Gastroesophageal sphincter (tissue), 4 donors: ENCODE measurements around the gene PTPRZ1. TPM values are rescaled to one million over a fixed set of nuclear protein-coding genes. Genes with fewer than 3 reads are reported as not detected.

Experiments used
- ATAC-seq: fragments of 150-250 bp; one replicate; pipeline ENCODE4 v1.9.1; 2016; ENCODE audit warnings: mild to moderate bottlenecking, moderate library complexity
- H3K27ac ChIP-seq, 4 donors: fragments of 200-600 bp; sonication (generic) in 3 of 4; 1 replicate in 3 of 4; 2 replicates in 1 of 4; pipeline ENCODE4 v1.5.1; 2016 to 2019
- H3K27me3 ChIP-seq: fragments of 200-600 bp; sonication (generic); one replicate; pipeline ENCODE4 v1.5.1; 2019
- H3K36me3 ChIP-seq, 2 donors: fragments of 200-600 bp; sonication (generic); one replicate each; pipeline ENCODE4 v1.5.1; 2019; ENCODE audit warnings: control low read depth in 1 of 2
- H3K4me1 ChIP-seq, 3 donors: fragments of 200-600 bp; sonication (generic); 1 replicate in 2 of 3; 2 replicates in 1 of 3; pipeline ENCODE4 v1.5.1; 2016 to 2019; ENCODE audit warnings: control low read depth in 2 of 3
- H3K4me3 ChIP-seq, 2 donors: fragments of 200-600 bp; sonication (generic); one replicate each; pipeline ENCODE4 v1.5.1; 2019; ENCODE audit warnings: mild to moderate bottlenecking in 1 of 2, moderate library complexity in 1 of 2
- H3K9me3 ChIP-seq, 3 donors: fragments of 200-600 bp; sonication (generic); one replicate each; pipeline ENCODE4 v1.5.1; 2017 to 2019; ENCODE audit warnings: control low read depth in 2 of 3
- EP300 ChIP-seq: sonication (generic); formaldehyde crosslinking; IDR thresholded peaks from one replicate; pipeline ENCODE4 v1.6.1; 2017; ENCODE audit warnings: antibody characterized with exemption, mild to moderate bottlenecking
- POLR2A ChIP-seq, 2 donors: fragments of 450-650 bp; IDR thresholded peaks; one replicate each; pipeline ENCODE4 v1.6.1; 2017; ENCODE audit warnings: antibody characterized with exemption in 2 of 2, mild to moderate bottlenecking in 2 of 2, moderate library complexity in 1 of 2
- POLR2AphosphoS5 ChIP-seq: sonication (generic); formaldehyde crosslinking; IDR thresholded peaks from one replicate; pipeline ENCODE4 v1.6.1; 2017; ENCODE audit warnings: antibody characterized with exemption
- WGBS, 2 donors: methylation state at CpG; one replicate each; pipeline ENCODE4 v1.1.5; 2018; ENCODE audit warnings: low coverage in 1 of 2; 5-methylcytosine and 5-hydroxymethylcytosine counted together
- total RNA-seq, 4 donors: library from RNA; depleted of rRNA; stranded (reverse); fragments of >200 nt; gene quantifications; one replicate each; pipeline ENCODE4 v1.1.0, GENCODE V29; 2016
- TF ChIP-seq, protein P1 (sequence below), 4 experiments: fragments of 200-600 bp in 2 of 4; fragments of 450-650 bp in 2 of 4; sonication (generic) in 1 of 4; IDR thresholded peaks; one replicate each; pipeline ENCODE4 v1.5.1; 2017 to 2019; ENCODE audit warnings: antibody characterized with exemption in 4 of 4, mild to moderate bottlenecking in 2 of 4, moderate library complexity in 2 of 4

The PTPRZ1 gene
- total RNA-seq, 4 donors from 2014 or later, result 2.6 to 8.4 (median 5.7) TPM

DNA sequence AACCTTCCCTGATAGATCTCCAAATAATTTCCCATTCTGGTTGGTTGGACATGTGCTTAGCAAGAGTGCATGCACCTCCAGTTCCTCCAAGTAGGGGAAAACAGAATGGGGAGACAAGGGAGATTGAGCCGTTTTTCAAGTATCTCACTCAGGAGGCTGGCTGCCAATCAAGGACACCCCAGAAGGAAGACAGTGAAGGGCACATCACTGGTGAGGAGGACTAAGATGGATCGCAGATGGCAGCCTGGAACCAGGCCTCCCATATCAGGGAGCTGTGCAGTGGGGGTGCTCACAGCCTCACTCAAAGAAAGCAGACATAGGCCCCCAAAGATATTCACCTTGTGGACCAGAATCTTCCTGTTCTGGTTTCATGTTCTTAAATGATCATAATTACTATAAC lies 31.2 kb downstream of the PTPRZ1 start:
- Histone ChIP-seq H3K27ac (no peak overlapping the region), H3K4me1 (no peaks in the 10 kb centered on the region), H3K4me3 (no peak overlapping the region), H3K9me3 (no peaks in the 10 kb centered on the region), H3K36me3 (no peaks in the 10 kb centered on the region), H3K27me3 (no peaks in the 10 kb centered on the region)
- ATAC-seq, result no peak
- 73 to 80% methylated on average over 1 to 2 of the region's 2 CpGs for WGBS, 2 donors
- TF ChIP-seq POLR2A (IDR thresholded peaks at IDR 0.05) (no peak), EP300 (no peak), POLR2AphosphoS5 (no peak)
- TF ChIP-seq, protein P1, sequence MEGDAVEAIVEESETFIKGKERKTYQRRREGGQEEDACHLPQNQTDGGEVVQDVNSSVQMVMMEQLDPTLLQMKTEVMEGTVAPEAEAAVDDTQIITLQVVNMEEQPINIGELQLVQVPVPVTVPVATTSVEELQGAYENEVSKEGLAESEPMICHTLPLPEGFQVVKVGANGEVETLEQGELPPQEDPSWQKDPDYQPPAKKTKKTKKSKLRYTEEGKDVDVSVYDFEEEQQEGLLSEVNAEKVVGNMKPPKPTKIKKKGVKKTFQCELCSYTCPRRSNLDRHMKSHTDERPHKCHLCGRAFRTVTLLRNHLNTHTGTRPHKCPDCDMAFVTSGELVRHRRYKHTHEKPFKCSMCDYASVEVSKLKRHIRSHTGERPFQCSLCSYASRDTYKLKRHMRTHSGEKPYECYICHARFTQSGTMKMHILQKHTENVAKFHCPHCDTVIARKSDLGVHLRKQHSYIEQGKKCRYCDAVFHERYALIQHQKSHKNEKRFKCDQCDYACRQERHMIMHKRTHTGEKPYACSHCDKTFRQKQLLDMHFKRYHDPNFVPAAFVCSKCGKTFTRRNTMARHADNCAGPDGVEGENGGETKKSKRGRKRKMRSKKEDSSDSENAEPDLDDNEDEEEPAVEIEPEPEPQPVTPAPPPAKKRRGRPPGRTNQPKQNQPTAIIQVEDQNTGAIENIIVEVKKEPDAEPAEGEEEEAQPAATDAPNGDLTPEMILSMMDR (IDR thresholded peaks at IDR 0.05), result no peak

DNA sequence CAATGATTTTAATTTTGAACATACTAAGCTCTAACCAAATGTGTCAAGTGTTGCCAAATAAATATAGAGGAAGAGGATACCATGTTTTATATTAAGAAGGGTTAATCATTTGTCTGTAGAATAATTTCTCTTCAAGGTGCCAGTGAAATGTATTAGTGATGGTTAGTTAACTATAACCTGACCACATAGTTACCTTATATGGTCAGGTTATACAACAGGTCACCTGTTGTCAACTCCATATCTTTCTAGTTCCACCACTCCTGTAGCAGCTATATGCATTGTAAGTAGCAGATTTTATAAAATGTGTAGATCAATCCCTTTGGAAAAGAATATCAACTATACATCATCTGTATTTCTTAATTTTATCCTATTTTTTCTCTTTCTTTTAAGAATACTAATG lies 35.1 kb downstream of the PTPRZ1 start:
- TF ChIP-seq POLR2AphosphoS5 (no peak), POLR2A (IDR thresholded peaks at IDR 0.05) (no peak), EP300 (no peak)
- TF ChIP-seq, protein P1 (IDR thresholded peaks at IDR 0.05), result no peak
- Histone ChIP-seq H3K4me1 (no peaks in the 10 kb centered on the region), H3K27ac (no peak overlapping the region), H3K27me3 (no peaks in the 10 kb centered on the region), H3K9me3 (no peaks in the 10 kb centered on the region), H3K4me3 (no peak overlapping the region), H3K36me3 (no peaks in the 10 kb centered on the region)
- ATAC-seq, result no peak

DNA sequence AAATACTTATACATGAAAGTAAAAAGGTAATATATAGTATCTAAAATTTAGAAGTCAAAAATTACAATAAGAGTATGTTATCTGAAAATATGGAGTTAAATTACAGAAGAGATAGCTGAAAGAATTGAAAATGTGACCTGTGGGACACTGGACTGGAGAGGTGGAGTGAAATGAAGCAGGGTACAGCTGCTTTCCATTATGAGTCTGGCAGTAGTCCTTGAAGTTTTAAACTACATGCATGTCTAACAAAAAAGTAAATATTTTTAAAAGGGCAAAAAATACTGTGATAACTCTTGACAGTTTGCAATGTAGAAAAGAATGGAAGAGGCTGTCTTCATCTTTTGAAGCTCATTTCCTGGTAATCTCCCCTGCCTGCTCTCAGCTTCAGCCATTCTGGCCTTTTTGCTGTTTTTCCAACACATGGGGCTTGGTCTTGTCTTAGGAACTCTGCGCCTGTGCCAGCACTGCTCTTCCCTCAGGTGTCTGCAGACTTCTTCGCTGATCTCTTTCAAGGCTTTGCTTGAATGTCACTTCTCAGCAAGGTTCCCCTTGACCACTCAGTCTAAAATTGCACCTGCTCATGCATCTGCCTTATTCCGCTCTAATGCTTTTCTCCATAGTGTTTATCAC lies 36.9 kb downstream of the PTPRZ1 start:
- 42 to 53% methylated on average over 2 to 3 of the region's 3 CpGs for WGBS, 2 donors
- ATAC-seq, result no peak
- Histone ChIP-seq H3K4me1 (no peaks in the 10 kb centered on the region), H3K27me3 (no peaks in the 10 kb centered on the region), H3K36me3 (no peaks in the 10 kb centered on the region), H3K4me3 (no peak overlapping the region), H3K9me3 (no peaks in the 10 kb centered on the region), H3K27ac (no peak overlapping the region)
- TF ChIP-seq, protein P1 (IDR thresholded peaks at IDR 0.05), result no peak
- TF ChIP-seq EP300 (no peak), POLR2A (IDR thresholded peaks at IDR 0.05) (no peak), POLR2AphosphoS5 (no peak)

DNA sequence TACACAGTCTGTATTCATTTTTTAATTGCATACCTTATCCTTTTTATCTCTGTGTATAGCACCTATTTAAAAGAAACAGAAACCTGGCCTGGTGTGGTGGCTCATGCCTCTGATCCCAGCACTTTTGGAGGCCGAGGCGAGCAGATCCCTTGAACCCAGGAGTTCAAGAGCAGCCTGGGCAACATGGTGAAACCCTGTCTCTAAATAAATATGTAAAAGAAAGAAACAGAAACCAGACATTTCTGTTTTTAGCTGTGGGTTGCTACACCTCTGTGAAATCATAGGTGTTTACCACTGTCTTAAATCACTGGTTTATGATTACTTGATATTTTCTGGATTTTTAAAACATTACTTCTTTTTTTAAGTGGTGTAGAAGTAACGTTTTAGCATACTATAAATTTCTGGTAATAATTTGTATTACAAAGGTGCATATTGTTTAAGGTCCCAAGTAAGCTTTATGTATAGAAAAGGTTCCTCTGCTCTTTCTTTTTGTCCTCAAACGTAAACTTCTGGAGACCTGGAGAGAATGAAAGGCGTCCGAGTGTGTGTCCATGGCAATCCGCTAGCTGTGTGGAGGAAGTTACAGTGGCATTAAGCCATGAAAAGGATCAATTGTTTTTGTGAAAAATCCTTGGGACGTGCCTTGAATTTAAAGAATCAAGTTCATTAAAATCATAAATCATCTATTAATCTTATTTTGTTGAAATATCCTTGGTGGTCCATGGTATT lies 41.1 kb downstream of the PTPRZ1 start:
- Histone ChIP-seq H3K9me3 (no peaks in the 10 kb centered on the region), H3K27ac (no peak overlapping the region), H3K27me3 (no peaks in the 10 kb centered on the region), H3K36me3 (no peaks in the 10 kb centered on the region), H3K4me1 (no peaks in the 10 kb centered on the region), H3K4me3 (no peak overlapping the region)
- TF ChIP-seq POLR2A (IDR thresholded peaks at IDR 0.05) (no peak), POLR2AphosphoS5 (no peak), EP300 (no peak)
- TF ChIP-seq, protein P1 (IDR thresholded peaks at IDR 0.05), result no peak
- no peak for ATAC-seq
- WGBS, 2 donors, result 62 to 72% methylated on average over 5 to 8 of the region's 8 CpGs
